ENCODE measurements around the gene AMIGO2.

The AMIGO2 gene

DNA sequence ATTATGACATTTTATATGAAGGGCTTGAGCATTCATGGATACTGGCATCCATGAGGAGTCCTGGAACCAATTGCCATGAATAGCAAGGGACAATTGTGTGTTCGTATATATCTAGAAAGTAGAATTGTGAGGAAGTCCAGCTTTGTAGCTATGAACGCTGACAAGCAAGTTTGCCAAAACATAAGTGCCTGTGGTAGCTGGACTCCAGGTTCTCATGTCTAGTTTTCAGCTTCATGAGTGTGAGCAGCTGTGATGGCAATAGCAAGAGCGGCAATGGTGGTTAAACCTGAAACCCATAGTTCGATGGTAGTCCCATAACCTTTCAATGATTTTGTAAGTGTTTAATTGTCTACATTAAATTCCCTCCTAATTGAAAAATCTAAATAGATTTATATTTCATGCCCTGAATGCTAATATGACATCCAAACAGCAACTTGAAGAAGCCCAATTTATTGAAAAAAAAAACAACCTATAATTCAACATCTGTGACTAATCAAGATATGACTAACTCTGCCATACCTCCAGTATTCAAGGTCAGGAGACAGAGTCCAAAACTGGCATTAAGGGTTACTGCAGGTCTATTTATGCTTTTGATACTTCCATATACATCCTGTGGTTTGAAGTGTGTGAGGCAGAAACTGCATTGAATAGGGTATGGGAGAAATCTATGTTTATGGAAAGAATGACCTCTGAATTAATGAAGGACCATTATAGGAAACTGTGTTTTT, 50.6 kb downstream of the AMIGO2 start:
- DNase-seq, result no peak

DNA sequence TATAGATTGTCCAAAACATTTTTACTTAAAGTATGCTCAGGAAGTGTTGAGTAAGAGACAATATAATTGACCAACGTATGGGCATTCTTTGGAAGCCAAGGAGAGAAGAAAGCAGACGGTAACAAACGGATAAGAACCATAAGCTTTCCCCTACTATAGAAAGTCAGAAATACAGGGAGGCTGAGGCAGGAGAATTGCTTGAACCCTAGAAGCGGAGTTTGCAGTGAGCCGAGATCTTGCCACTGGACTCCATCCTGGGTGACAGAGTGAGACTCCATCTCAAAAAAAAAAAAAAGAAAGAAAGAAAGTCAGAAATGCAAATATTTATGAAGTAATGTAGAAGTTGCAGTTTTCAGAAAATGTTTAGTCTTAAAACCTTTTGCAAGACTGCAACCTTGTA, 51.6 kb downstream of the AMIGO2 start:
- DNase-seq, result no peak
